Measurements from ENCODE around the gene MT1H. TPM values are rescaled to one million over a fixed set of nuclear protein-coding genes. Genes with fewer than 3 reads are reported as not detected.
"Not testable (repeated sequence)": the region's sequence is repeated elsewhere in the genome, so short reads cannot be mapped to it uniquely, and the experiment has no call there.

MT1H gene
- total RNA-seq, 2 donors from 2014 or later, result 2.0 TPM; not detected in 1

DNA sequence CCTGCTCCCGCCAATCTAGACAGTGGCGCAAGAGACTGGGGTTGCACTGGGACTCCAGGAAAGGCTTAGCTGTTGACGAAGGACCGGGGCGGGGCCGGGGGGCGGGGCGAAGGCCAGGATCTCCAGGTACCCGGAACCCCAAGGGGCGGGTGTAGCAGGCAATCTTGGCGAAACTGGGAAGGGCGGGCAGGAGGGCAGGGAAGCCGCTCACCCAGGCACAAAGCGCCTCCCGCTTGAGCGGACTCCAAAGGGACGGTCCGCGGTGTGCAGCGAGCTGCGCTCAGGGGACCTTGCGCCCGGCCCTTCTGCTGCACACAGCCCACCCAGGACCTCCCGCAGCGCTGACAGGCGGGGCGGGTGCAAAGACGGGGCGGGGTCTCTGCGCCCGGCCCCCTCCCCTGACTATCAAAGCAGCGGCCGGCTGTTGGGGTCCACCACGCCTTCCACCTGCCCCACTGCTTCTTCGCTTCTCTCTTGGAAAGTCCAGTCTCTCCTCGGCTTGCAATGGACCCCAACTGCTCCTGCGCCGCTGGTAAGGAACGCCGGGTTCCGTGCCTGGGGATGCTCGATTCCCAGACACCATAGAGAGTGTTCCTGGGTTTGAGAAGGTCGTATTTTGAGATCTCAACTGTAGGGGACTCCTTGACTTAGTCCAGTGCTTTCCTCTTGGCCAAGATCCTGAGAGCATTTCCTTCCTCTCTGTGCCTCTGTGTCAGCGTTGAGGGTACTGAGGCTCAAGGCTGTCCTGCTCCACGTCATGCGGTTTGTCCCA lies 11.9 kb upstream of the MT1H start, which contains the start of gene MT1F:
TSS of gene MT1F (plus strand) at position 405 of the 772 bp plus-strand sequence. CDS start at position 505, 100 bp downstream.
- DNase-seq (ENCODE audit: low spot score), result peak; percentile 93
- intact Hi-C loops (cut with DNase I), result no loop called here

GRCh38 chr16:56658327-56658875 lies 11.2 kb upstream of the MT1H start:
- DNase-seq (ENCODE audit: low spot score), result peak; percentile 92
- intact Hi-C loops (cut with DNase I), result no loop called here

DNA sequence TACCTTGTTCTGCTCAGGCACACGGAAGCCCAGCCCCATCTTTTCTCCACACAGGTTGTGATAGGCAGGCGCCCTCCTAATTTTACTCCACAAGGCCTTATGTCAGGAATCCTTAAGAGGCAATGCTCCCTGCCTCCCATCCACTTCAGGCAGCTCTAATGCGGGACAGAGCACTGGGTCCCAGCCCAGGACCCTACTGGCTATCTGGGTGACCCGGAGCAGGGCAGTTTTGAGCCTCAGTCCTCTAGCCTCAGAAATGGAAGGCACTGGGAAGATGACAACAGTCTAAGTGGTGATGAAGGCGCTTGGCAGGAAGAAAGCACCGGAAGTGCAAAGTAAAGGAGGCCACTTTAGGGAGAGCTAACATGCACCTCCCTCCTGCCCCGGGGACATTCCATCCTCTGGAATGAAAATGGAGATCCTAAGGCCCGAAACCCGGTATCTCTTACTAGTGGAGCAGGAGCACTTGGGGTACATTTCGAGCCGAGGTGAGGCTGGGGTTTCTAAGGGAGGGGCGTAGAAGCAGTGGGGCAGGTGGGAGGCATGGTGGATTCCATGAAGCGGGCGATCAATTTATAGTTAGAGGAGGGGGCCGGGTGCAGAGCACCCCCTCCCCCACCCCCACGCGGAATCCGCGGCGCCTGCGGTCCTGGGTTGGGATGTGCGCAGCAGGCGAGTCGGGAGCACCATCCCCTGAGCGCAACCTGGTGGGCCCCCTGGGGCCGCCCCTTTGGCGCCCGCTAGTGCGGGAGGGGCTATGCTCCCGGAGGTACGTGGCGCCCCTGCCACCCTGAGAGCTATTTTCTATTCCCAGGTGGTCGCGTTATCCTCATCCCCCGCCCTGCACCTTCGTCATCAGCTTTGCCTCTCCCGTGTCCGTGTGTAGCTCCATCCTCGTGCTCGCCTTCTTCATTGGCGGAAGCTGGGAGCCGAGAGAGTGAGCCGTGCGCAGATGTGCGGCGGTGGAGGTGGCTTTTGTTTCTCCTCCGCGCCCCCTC lies 7.0 kb upstream of the MT1H start:
- no peak for DNase-seq (ENCODE audit: low spot score)
- intact Hi-C loops (cut with DNase I), result loop anchor here in 1 of 2 donors (10.0 kb wide), 1 partner anchor 72 kb away; the partner anchor contains the start of gene NUP93

- no peak for DNase-seq (ENCODE audit: low spot score)
- intact Hi-C loops (cut with DNase I), result loop anchor here in 1 of 2 donors (10.0 kb wide), 1 partner anchor 70 kb away; the partner anchor contains the start of gene NUP93
Measured at GRCh38 chr16:56664506-56664905, 5.1 kb upstream of the MT1H start.

GRCh38 chr16:56665286-56666261 lies 4.0 kb upstream of the MT1H start:
- DNase-seq (ENCODE audit: low spot score), result not testable (repeated sequence)
- intact Hi-C loops (cut with DNase I), result loop anchor here in 1 of 2 donors (10.0 kb wide), 1 partner anchor 69 kb away; the partner anchor contains the start of gene NUP93

DNA sequence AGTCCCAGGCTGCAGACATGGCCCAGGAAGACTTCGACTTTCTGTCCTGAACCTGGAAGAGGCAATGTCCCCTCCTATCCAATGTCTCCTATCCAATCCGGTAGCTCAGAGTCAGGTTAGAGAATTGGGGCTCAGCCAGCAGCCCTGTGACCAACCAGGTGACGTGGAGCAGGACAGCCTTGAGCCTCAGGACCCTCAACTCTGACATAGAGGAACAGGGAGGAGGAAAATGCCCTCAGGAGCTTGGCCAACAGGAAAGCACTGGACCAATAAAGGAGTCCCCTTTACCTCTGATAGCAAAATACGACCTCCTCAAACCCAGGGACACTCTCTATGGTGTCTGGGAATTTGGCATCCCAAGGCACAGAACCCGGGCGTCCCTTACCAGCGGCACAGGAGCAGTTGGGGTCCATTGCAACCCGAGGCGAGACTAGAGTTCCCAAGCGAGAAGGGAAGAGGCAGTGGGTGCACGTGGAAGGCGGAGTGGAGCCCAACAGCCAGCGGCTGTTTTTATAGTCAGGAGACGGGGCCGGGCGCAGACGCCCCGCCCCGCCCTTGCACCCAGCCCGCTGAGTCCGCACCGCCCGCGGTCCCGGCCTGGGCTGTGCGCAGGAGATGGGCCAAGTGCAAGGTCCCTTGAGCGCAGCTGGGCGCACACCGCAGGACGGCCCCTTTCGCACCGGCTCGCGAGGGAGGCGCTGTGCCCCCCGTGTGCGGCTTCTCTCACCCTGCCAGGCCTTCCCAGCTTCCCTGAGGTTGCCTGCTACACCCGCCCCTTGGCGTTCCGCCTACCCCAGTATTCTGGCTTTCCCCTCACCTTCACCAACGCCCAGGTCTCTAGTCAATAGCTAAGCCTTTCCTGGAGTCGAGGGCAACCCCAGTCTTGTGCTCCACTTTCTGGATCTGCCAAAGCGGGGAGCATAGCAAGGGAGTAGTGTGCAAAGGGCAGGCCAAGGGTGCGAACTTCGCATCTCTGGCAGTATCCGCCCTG lies 1.7 kb upstream of the MT1H start, which contains the start of gene MT1G:
TSS of gene MT1G (minus strand) at position 485 of the 991 bp plus-strand sequence. CDS start at position 413, 72 bp downstream.
- intact Hi-C loops (cut with DNase I), result loop anchor here in 1 of 2 donors (10.0 kb wide), 1 partner anchor 67 kb away; the partner anchor contains the start of gene NUP93
- peak; percentile 92 for DNase-seq (ENCODE audit: low spot score)

DNA sequence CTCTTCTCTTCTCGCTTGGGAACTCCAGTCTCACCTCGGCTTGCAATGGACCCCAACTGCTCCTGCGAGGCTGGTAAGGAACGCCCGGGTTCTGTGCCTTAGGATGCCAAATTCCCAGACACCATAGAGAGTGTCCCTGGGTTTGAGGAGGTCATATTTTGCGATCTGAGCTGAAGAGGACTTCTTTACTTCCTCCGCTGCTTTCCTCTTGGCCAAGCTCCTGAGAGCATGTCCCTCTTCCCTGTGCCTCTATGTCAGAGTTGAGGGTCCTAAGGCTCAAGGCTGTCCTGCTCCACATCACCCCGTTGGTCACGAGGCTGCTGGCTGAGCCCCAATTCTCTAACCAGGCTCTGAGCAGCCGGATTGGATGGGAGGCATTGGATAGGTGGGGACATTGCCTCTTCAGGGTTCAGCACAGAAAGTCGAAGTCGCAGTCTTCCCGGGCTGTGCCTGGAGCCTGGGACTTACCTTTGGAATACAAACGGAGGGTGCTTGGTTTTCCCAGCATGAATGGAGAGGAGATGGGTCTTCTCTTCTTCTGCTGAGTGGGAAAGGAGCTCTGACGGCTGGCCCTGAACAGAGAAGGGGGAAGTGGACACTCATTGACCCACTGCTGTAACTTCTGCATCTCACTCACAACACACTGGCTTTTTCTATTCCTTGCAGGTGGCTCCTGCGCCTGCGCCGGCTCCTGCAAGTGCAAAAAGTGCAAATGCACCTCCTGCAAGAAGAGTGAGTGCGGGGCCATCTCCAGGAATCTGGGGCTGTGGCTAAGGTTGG lies 416 bp downstream of the MT1H start:
- DNase-seq (ENCODE audit: low spot score), result peak; percentile 74
- intact Hi-C loops (cut with DNase I), result loop anchor here in 1 of 2 donors (10.0 kb wide), 1 partner anchor 65 kb away; the partner anchor contains the start of gene NUP93

- DNase-seq (ENCODE audit: low spot score), result no peak
- intact Hi-C loops (cut with DNase I), result no loop called here
Measured at GRCh38 chr16:56670620-56670934, 963 bp downstream of the MT1H start.

- intact Hi-C loops (cut with DNase I), result not testable (repeated sequence)
- peak; percentile 50 for DNase-seq (ENCODE audit: low spot score)
Measured at GRCh38 chr16:56671691-56672090, 2.1 kb downstream of the MT1H start.

DNA sequence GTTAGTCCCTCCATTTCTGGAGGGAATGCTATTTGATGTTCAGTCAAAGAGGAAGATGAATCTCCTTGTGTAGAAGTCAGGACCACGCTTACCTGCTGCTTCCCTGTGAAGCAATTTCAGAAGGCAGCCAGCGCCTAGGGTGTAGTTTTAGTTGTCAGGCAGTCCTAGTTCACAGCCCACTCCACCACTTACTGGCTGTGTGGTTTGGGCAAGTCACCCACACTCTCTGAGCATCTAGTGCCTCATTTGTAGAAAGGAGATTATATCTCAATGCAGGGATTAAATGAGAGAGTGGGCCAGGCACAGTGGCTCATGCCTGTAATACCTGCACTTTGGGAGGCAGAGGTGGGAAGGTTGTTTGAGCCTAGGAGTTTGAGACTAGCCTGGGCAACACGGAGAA lies 2.6 kb downstream of the MT1H start:
- intact Hi-C loops (cut with DNase I), result not testable (repeated sequence)
- DNase-seq (ENCODE audit: low spot score), result peak; percentile 12

DNA sequence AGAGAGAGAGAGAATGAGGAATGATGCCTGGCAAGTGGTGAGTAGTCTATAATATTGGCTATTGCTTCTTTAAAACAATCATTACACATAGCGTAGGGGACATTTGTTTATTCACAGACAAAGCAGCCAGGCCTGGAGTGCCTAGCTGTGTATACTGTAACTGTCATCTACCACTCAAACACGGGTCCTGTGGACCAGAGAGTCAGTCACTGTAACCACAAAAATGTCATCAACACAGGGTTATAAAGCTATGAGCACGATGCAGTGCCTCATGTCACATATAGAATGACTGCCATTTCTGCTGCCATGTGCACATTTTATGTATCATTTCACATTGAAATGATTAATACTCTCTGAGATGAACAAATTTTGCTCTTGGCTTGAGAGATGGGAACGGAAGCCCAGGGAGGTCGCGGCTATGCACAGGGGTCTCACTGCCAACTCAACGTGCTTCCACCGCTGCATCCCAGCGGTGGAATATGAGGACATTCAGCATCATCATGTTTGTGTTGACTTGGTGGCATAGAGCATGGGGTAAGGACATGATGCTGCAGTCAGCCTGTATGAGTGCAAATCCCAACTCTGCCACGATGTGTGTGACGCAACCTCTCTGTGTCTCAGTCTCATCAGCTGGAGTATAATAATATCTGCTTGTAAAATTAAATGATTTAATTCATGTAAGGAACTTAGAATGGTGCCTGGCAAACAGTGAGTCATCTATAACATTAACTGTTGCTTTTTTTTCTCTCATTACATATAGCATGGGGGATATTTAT lies 3.3 kb downstream of the MT1H start:
- intact Hi-C loops (cut with DNase I), result no loop called here
- peak; percentile 32 for DNase-seq (ENCODE audit: low spot score)

GRCh38 chr16:56673921-56674320 lies 4.3 kb downstream of the MT1H start:
- intact Hi-C loops (cut with DNase I), result no loop called here
- peak; percentile 78 for DNase-seq (ENCODE audit: low spot score)

- intact Hi-C loops (cut with DNase I), result not testable (repeated sequence)
Measured at GRCh38 chr16:56674570-56674969, 5.0 kb downstream of the MT1H start.

GRCh38 chr16:56675685-56676210 lies 6.1 kb downstream of the MT1H start:
- intact Hi-C loops (cut with DNase I), result no loop called here

More at GRCh38 chr16:56674570-56674969, 5.0 kb downstream of the MT1H start:
- peak; percentile 14 for DNase-seq (ENCODE audit: low spot score)

GRCh38 chr16:56677474-56677873 lies 7.9 kb downstream of the MT1H start:
- intact Hi-C loops (cut with DNase I), result no loop called here
- peak; percentile 57 for DNase-seq (ENCODE audit: low spot score)

More at GRCh38 chr16:56675685-56676210, 6.1 kb downstream of the MT1H start:
- DNase-seq (ENCODE audit: low spot score), result peak; percentile 69
